Prostate gland (tissue), 2 donors: ENCODE results near the gene SLC6A3. TPM values are rescaled to one million over a fixed set of nuclear protein-coding genes. Genes with fewer than 3 reads are reported as not detected.

Experiments used
- DNase-seq: peaks from one replicate; pipeline ENCODE4 v3.0.0-alpha.2; 2019; ENCODE audit warnings: low spot score
- H3K27ac ChIP-seq, 2 donors: fragments of 200-600 bp; sonication (generic); 2 replicates each; pipeline ENCODE4 v1.5.1; 2017 to 2019
- H3K27me3 ChIP-seq: fragments of 200-600 bp; sonication (generic); replicated peaks from 2 replicates; pipeline ENCODE4 v1.5.1; 2019; ENCODE audit not compliant: insufficient read depth
- H3K36me3 ChIP-seq, 2 donors: fragments of 200-600 bp; sonication (generic); 1 replicate in 1 of 2; 2 replicates in 1 of 2; pipeline versions ENCODE4 v1.5.1 to v1.8.1; 2017 to 2019
- H3K4me1 ChIP-seq: fragments of 200-600 bp; sonication (generic); replicated peaks from 2 replicates; pipeline ENCODE4 v1.5.1; 2019
- H3K4me3 ChIP-seq, 2 donors: fragments of 200-600 bp; sonication (generic); 2 replicates each; pipeline ENCODE4 v1.5.1; 2017 to 2019
- H3K9me3 ChIP-seq: fragments of 200-600 bp; sonication (generic); 2 replicates; pipeline ENCODE4 v1.5.1; 2017
- POLR2A ChIP-seq: fragments of 450-650 bp; IDR thresholded peaks from one replicate; pipeline ENCODE4 v1.6.1; 2016; ENCODE audit warnings: antibody characterized with exemption, mild to moderate bottlenecking
- POLR2AphosphoS5 ChIP-seq: sonication (generic); formaldehyde crosslinking; IDR thresholded peaks from one replicate; pipeline ENCODE4 v1.6.1; 2017; ENCODE audit warnings: antibody characterized with exemption
- WGBS: methylation state at CpG from one replicate; pipeline ENCODE4 v1.1.5; 2018; 5-methylcytosine and 5-hydroxymethylcytosine counted together
- intact Hi-C: fragments of 100-400 bp; cut with DNase I; formaldehyde crosslinking; loops from one replicate; pipeline ENCODE4 v1.14.2; 2022
- total RNA-seq, 2 donors: library from RNA; depleted of rRNA; stranded (reverse); fragments of >200 nt; gene quantifications; one replicate each; pipeline ENCODE4 v1.1.0, GENCODE V29; 2016
- TF ChIP-seq, protein P1 (sequence below), 4 experiments: fragments of 200-600 bp in 2 of 4; fragments of 450-650 bp in 2 of 4; sonication (generic) in 2 of 4; IDR thresholded peaks; 1 replicate in 3 of 4; 2 replicates in 1 of 4; pipeline ENCODE4 v1.5.1; 2016 to 2019; ENCODE audit warnings: antibody characterized with exemption in 4 of 4, mild to moderate bottlenecking in 2 of 4, moderate library complexity in 2 of 4

Gene SLC6A3
- total RNA-seq, 2 donors from 2014 or later: 4.6 TPM; not detected in 1

GRCh38 chr5:1345876-1346626 lies 99.2 kb downstream of the SLC6A3 start:
- TF ChIP-seq, protein P1, sequence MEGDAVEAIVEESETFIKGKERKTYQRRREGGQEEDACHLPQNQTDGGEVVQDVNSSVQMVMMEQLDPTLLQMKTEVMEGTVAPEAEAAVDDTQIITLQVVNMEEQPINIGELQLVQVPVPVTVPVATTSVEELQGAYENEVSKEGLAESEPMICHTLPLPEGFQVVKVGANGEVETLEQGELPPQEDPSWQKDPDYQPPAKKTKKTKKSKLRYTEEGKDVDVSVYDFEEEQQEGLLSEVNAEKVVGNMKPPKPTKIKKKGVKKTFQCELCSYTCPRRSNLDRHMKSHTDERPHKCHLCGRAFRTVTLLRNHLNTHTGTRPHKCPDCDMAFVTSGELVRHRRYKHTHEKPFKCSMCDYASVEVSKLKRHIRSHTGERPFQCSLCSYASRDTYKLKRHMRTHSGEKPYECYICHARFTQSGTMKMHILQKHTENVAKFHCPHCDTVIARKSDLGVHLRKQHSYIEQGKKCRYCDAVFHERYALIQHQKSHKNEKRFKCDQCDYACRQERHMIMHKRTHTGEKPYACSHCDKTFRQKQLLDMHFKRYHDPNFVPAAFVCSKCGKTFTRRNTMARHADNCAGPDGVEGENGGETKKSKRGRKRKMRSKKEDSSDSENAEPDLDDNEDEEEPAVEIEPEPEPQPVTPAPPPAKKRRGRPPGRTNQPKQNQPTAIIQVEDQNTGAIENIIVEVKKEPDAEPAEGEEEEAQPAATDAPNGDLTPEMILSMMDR (IDR thresholded peaks at IDR 0.05): no peak
- TF ChIP-seq POLR2AphosphoS5 (no peak), POLR2A (no peak)
- Histone ChIP-seq H3K4me3 (peak overlapping the region; percentile 89 to 93), H3K27me3 (no peaks in the 10 kb centered on the region), H3K27ac (no peak overlapping the region), H3K4me1 (peaks cover 5% of the 10 kb centered on the region), H3K9me3 (no peaks in the 10 kb centered on the region), H3K36me3 (no peaks in the 10 kb centered on the region)
- DNase-seq: no peak
- 77% methylated on average over 27 of the region's 27 CpGs for WGBS
- intact Hi-C loops: loop anchor here (10.0 kb wide), 1 partner anchor 299 kb away; no protein-coding TSS in a partner anchor

DNA sequence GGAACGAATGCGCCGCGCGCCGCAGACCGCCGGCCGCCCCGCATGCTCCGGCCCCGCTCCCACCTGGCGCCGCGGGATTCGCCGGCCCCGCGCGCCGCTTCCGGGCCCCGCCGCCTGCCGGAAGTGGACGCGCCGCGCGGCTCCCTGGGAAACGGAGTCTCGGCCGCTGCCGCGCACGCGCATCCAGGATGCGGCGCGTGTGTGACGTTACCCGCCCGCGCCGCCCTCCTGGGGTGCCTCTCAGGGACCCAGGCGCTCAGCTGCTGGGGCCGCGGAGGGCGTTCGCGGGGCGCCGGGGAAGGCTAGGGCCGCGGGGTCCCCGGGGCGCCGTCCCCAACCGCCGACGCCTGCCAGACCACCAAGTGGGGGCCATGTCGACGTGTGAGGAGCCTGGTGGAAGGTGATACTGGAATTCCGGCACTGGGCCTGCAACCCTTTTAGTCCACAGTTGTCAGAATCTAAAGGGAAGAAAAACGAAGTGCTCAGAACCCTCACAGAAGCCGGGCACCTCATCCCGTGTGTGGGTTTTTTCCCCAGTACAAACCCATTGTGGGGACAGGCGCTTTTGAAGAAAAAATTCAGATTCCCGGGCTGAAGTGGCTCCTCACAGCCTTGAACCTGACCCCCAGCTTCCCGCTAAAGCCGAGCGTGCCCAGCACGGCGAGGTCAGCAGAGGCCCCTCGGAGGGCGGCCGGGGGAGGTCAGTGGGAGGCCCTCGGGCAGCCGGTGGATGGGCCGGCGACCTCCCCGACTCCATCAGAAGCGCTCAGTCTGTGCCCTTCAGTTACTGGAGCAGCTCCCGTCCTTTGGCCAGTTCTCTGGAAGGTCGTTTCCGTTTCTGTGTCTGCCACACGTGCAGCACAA lies 100.0 kb downstream of the SLC6A3 start, which contains the start of gene CLPTM1L:
Gene CLPTM1L (minus strand): TSS at position 125 of the 864 bp plus-strand sequence. CDS start 258 bp downstream, outside the sequence.
- peak; percentile 81 for DNase-seq
- no peaks in the 10 kb centered on the region for H3K27me3 ChIP-seq
- TF ChIP-seq POLR2AphosphoS5 (peak; percentile 84), POLR2A (peak; percentile 56)
- TF ChIP-seq, protein P1 (IDR thresholded peaks at IDR 0.05): peak in 2 of 4 experiments; percentile 44 to 55
- peak within 1 kb of the TSS; percentile 78 to 82 for H3K27ac ChIP-seq
- H3K9me3 ChIP-seq: no peaks in the 10 kb centered on the region
- peaks cover 5% of the 10 kb centered on the region for H3K4me1 ChIP-seq
- intact Hi-C loops: loop anchor here (10.0 kb wide), 1 partner anchor 300 kb away; no protein-coding TSS in a partner anchor
- 1% methylated on average over 84 of the region's 87 CpGs for WGBS
- no peaks in the 10 kb centered on the region for H3K36me3 ChIP-seq
- peak within 1 kb of the TSS; percentile 89 to 93 for H3K4me3 ChIP-seq

DNA sequence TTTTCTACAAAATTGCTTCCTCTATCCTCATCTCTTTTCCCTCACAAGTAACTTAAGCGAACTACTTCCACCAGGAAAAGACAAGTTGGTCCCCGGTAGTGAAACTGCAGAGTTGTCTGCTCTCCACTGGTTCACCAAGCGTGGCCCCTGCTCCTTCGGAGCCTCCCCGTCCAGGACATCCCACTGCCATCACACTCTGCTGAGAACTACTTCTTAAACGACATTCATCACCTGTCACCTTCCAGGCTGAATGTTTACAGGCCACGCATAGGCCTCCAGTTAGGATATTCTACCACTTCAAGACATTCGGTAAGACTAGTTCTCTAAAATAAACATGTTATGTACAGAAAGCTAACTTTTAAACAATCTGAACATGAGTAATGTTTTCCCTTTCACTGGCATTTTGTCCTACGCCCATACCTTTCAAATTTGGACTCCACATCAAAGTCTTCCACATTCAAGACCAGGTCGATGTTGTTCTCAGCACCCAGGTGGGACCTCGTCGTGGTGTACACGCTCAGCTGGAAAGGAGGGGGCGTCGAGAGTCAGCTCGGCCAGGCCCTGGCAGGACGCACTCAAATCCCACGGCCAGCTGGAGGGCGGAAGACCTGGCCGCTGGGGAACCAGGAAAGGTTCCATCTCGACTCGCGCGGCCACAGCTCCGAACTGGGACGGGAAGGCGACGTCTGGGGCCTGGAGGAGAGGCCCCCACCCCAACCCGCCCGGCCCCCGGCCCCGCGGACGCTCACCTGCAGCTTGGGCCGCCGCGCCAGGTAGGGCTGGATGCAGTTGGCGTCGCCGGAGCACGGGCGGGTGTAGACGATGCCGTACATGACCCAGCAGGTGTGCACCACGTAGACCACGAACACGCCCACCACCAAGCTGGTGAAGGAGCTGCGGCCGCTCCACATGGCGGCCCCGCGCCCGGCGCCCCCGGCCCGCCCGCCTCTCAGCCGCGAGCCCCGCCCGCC lies 101.0 kb downstream of the SLC6A3 start:
- intact Hi-C loops: loop anchor here (10.0 kb wide), 1 partner anchor 301 kb away; no protein-coding TSS in a partner anchor
- Histone ChIP-seq H3K4me3 (peak overlapping the region; percentile 89 to 93), H3K36me3 (no peaks in the 10 kb centered on the region), H3K4me1 (peaks cover 5% of the 10 kb centered on the region), H3K9me3 (no peaks in the 10 kb centered on the region), H3K27me3 (no peaks in the 10 kb centered on the region), H3K27ac (peak overlapping the region in 1 of 2 donors; percentile 37)
- DNase-seq: no peak
- TF ChIP-seq, protein P1 (IDR thresholded peaks at IDR 0.05): no peak
- 15% methylated on average over 20 of the region's 61 CpGs for WGBS

DNA sequence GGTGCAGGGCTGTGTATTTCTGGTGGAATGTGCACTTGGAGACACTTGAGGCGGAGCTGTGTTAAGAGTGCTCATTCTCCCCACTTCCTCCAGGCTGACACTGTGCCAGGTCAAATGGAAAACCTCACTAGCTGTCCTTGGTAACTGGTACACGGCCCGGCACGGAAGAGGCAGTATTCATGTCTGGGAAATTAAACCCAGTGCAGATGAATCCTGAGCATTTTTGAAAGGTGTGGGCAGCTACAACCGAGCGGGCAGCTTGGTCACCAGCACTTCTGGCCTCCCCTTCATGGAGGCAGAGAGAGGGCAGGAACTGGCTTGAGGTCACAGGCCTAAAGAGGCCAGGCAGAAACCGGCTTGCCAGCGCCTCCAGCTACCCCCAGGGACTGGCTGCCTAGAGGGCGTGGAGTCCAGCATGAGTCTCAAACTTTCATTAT lies 101.9 kb downstream of the SLC6A3 start:
- Histone ChIP-seq H3K9me3 (no peaks in the 10 kb centered on the region), H3K27ac (no peak overlapping the region), H3K4me1 (peaks cover 5% of the 10 kb centered on the region), H3K36me3 (no peaks in the 10 kb centered on the region), H3K4me3 (no peak overlapping the region), H3K27me3 (no peaks in the 10 kb centered on the region)
- intact Hi-C loops: loop anchor here (10.0 kb wide), 1 partner anchor 301 kb away; no protein-coding TSS in a partner anchor
- no peak for TF ChIP-seq POLR2AphosphoS5
- TF ChIP-seq, protein P1 (IDR thresholded peaks at IDR 0.05): no peak
- TF ChIP-seq POLR2A: no peak
- whole genome bisulfite sequencing: 89% methylated on average over 9 of the region's 9 CpGs
- DNase-seq: no peak
